CD1c-positive myeloid dendritic cell (primary cell): Measurements from ENCODE around the gene OTUB2.

Experiments used
- DNase-seq: peaks from one replicate; pipeline ENCODE4 v3.0.0-alpha.2; 2016; ENCODE audit errors: extremely low spot score

OTUB2 gene

GRCh38 chr14:94040796-94041195 lies 14.7 kb downstream of the OTUB2 start:
- DNase-seq = no peak

- DNase-seq = no peak
Observed at GRCh38 chr14:94041551-94042346, 15.6 kb downstream of the OTUB2 start.

- DNase-seq = no peak
Observed at GRCh38 chr14:94042433-94043091, 16.4 kb downstream of the OTUB2 start.

- DNase-seq = no peak
Observed at GRCh38 chr14:94043111-94043755, 17.1 kb downstream of the OTUB2 start.

GRCh38 chr14:94043756-94044475 lies 17.8 kb downstream of the OTUB2 start:
- DNase-seq = no peak

GRCh38 chr14:94044476-94045091 lies 18.4 kb downstream of the OTUB2 start:
- no peak for DNase-seq

- DNase-seq = no peak
Observed at GRCh38 chr14:94045101-94045500, 19.0 kb downstream of the OTUB2 start.

GRCh38 chr14:94045563-94046345 lies 19.6 kb downstream of the OTUB2 start:
- DNase-seq = no peak

- no peak for DNase-seq
Observed at GRCh38 chr14:94046696-94047250, 20.6 kb downstream of the OTUB2 start.

GRCh38 chr14:94047581-94047980 lies 21.4 kb downstream of the OTUB2 start:
- no peak for DNase-seq

- no peak for DNase-seq
Observed at GRCh38 chr14:94048691-94049624, 22.8 kb downstream of the OTUB2 start.

- no peak for DNase-seq
Observed at GRCh38 chr14:94049625-94050023, 23.5 kb downstream of the OTUB2 start.

GRCh38 chr14:94050231-94050880 lies 24.2 kb downstream of the OTUB2 start:
- DNase-seq = no peak

GRCh38 chr14:94051115-94051514 lies 25.0 kb downstream of the OTUB2 start:
- no peak for DNase-seq

- no peak for DNase-seq
Observed at GRCh38 chr14:94051779-94052178, 25.6 kb downstream of the OTUB2 start.

GRCh38 chr14:94052199-94052598 lies 26.1 kb downstream of the OTUB2 start:
- DNase-seq = no peak

- DNase-seq = no peak
Observed at GRCh38 chr14:94052662-94053061, 26.5 kb downstream of the OTUB2 start.

GRCh38 chr14:94054401-94054800 lies 28.3 kb downstream of the OTUB2 start:
- DNase-seq = no peak

GRCh38 chr14:94054936-94055335 lies 28.8 kb downstream of the OTUB2 start:
- no peak for DNase-seq
